ENCODE results near the gene ING4.

Gene ING4

GRCh38 chr12:6612247-6612646, 50.7 kb downstream of the ING4 start:
- Histone ChIP-seq H2AFZ (ENCODE audit: low read length) (no peak overlapping the region), H3K27me3 (ENCODE audit: insufficient read depth, low read length, poor library complexity, severe bottlenecking) (no peaks in the 10 kb centered on the region), H3K4me3 (ENCODE audit: low read length, poor library complexity, severe bottlenecking) (peak overlapping the region; percentile 69), H3F3A (ENCODE audit: low read depth) (peaks cover 54% of the 10 kb centered on the region), H3K9ac (ENCODE audit: low read depth, low read length, poor library complexity, severe bottlenecking) (peak overlapping the region; percentile 93), H3K4me1 (ENCODE audit: insufficient read depth, low read length, poor library complexity, severe bottlenecking) (peaks cover 55% of the 10 kb centered on the region), H3K36me3 (ENCODE audit: insufficient read depth, low read length) (no peaks in the 10 kb centered on the region), H3K79me2 (ENCODE audit: insufficient read depth, low read length) (no peaks in the 10 kb centered on the region), H3K4me2 (ENCODE audit: low read depth, low read length, poor library complexity, severe bottlenecking) (peak overlapping the region; percentile 97), H3K9me3 (ENCODE audit: insufficient read depth, low read depth, low read length) (no peaks in the 10 kb centered on the region), H4K20me1 (ENCODE audit: insufficient read depth, low read length, poor library complexity, severe bottlenecking) (no peaks in the 10 kb centered on the region), H3K9me2 (replicated peaks; ENCODE audit: low read depth, low read length) (no peaks in the 10 kb centered on the region)
- TF ChIP-seq EZH2phosphoT487 (IDR thresholded peaks at IDR 0.05; ENCODE audit: borderline replicate concordance) = no peak
- TF ChIP-seq, protein P1, sequence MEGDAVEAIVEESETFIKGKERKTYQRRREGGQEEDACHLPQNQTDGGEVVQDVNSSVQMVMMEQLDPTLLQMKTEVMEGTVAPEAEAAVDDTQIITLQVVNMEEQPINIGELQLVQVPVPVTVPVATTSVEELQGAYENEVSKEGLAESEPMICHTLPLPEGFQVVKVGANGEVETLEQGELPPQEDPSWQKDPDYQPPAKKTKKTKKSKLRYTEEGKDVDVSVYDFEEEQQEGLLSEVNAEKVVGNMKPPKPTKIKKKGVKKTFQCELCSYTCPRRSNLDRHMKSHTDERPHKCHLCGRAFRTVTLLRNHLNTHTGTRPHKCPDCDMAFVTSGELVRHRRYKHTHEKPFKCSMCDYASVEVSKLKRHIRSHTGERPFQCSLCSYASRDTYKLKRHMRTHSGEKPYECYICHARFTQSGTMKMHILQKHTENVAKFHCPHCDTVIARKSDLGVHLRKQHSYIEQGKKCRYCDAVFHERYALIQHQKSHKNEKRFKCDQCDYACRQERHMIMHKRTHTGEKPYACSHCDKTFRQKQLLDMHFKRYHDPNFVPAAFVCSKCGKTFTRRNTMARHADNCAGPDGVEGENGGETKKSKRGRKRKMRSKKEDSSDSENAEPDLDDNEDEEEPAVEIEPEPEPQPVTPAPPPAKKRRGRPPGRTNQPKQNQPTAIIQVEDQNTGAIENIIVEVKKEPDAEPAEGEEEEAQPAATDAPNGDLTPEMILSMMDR (conservative IDR thresholded peaks at IDR 0.05; ENCODE audit: low read length) = no peak

DNA sequence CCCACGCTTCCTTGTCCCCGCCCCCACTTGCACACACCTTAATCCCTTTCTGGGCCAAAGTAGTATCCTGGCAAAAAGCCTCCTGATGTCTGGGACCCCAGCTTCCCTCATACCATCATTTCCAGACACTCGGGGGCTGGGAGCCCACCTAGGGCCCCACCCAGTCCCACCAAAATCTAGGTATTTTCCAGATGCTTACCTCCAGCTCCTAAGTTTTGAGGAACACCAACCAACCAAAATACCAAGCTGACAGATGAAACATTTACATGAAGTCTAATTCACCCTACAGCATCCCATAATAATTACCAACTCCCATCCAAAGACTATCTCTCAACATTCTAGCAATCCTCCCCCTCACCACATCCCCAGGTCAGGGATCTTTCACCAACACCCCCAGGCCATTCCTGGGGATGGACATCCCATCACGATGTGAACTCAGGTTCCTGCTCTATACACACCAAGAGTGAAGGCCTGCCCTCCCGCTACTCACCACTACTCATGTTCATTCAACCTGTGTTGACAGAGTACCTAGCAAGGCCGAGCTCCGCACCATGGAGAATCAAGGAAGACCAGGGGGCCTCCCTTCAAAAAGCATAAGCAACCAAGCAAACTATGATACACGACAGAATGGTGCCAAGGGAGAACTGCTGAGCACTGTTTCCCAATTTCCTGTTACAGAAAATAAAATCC, 54.2 kb downstream of the ING4 start:
- Histone ChIP-seq H3K9ac (ENCODE audit: low read depth, low read length, poor library complexity, severe bottlenecking) (no peak overlapping the region), H3K4me1 (ENCODE audit: insufficient read depth, low read length, poor library complexity, severe bottlenecking) (peaks cover 59% of the 10 kb centered on the region), H3K4me2 (ENCODE audit: low read depth, low read length, poor library complexity, severe bottlenecking) (peak overlapping the region; percentile 78)

GRCh38 chr12:6607751-6608591, 54.9 kb downstream of the ING4 start:
- Histone ChIP-seq H3K4me1 (ENCODE audit: insufficient read depth, low read length, poor library complexity, severe bottlenecking) (peaks cover 61% of the 10 kb centered on the region), H4K20me1 (ENCODE audit: insufficient read depth, low read length, poor library complexity, severe bottlenecking) (peaks cover 39% of the 10 kb centered on the region), H3K9ac (ENCODE audit: low read depth, low read length, poor library complexity, severe bottlenecking) (peak overlapping the region; percentile 96), H3F3A (ENCODE audit: low read depth) (peaks cover 38% of the 10 kb centered on the region), H3K4me2 (ENCODE audit: low read depth, low read length, poor library complexity, severe bottlenecking) (peak overlapping the region; percentile 78), H3K79me2 (ENCODE audit: insufficient read depth, low read length) (peaks cover 39% of the 10 kb centered on the region), H3K9me3 (ENCODE audit: insufficient read depth, low read depth, low read length) (no peaks in the 10 kb centered on the region), H3K27me3 (ENCODE audit: insufficient read depth, low read length, poor library complexity, severe bottlenecking) (no peaks in the 10 kb centered on the region), H3K4me3 (ENCODE audit: low read length, poor library complexity, severe bottlenecking) (peak overlapping the region; percentile 98), H3K36me3 (ENCODE audit: insufficient read depth, low read length) (no peaks in the 10 kb centered on the region), H3K9me2 (replicated peaks; ENCODE audit: low read depth, low read length) (no peaks in the 10 kb centered on the region), H2AFZ (ENCODE audit: low read length) (no peak overlapping the region)
- TF ChIP-seq, protein P1 (conservative IDR thresholded peaks at IDR 0.05; ENCODE audit: low read length) = no peak
- no peak for TF ChIP-seq EZH2phosphoT487 (IDR thresholded peaks at IDR 0.05; ENCODE audit: borderline replicate concordance)

More for the DNA sequence above, 54.2 kb downstream of the ING4 start:
- TF ChIP-seq, protein P1 (conservative IDR thresholded peaks at IDR 0.05; ENCODE audit: low read length) = no peak
- TF ChIP-seq EZH2phosphoT487 (IDR thresholded peaks at IDR 0.05; ENCODE audit: borderline replicate concordance) = no peak
- Histone ChIP-seq H3K9me2 (replicated peaks; ENCODE audit: low read depth, low read length) (no peaks in the 10 kb centered on the region), H4K20me1 (ENCODE audit: insufficient read depth, low read length, poor library complexity, severe bottlenecking) (peaks cover 31% of the 10 kb centered on the region), H3K79me2 (ENCODE audit: insufficient read depth, low read length) (peaks cover 32% of the 10 kb centered on the region), H3K27me3 (ENCODE audit: insufficient read depth, low read length, poor library complexity, severe bottlenecking) (no peaks in the 10 kb centered on the region), H3K9me3 (ENCODE audit: insufficient read depth, low read depth, low read length) (no peaks in the 10 kb centered on the region), H3K4me3 (ENCODE audit: low read length, poor library complexity, severe bottlenecking) (no peak overlapping the region), H2AFZ (ENCODE audit: low read length) (no peak overlapping the region), H3F3A (ENCODE audit: low read depth) (peaks cover 42% of the 10 kb centered on the region), H3K36me3 (ENCODE audit: insufficient read depth, low read length) (no peaks in the 10 kb centered on the region)

Data from Loucy (cell line).